SK-N-MC (cell line): ENCODE results near the gene SPECC1.
"Not testable (repeated sequence)": the region's sequence is repeated elsewhere in the genome, so short reads cannot be mapped to it uniquely, and the experiment has no call there.

Experiments used
- EZH2 ChIP-seq: fragments of 200-600 bp; sonication (generic); IDR thresholded peaks from one replicate; pipeline ENCODE4 v1.6.1; 2017; ENCODE audit warnings: antibody characterized with exemption
- FOXP2 ChIP-seq: optimal IDR thresholded peaks from 2 replicates; pipeline ENCODE3; 2011; ENCODE audit warnings: mild to moderate bottlenecking, moderate library complexity; ENCODE audit not compliant: insufficient read depth; ENCODE audit errors: extremely low read length, control extremely low read depth
- POLR2AphosphoS5 ChIP-seq: IDR thresholded peaks from 2 replicates; pipeline ENCODE4 v1.6.1; 2012; ENCODE audit warnings: mild to moderate bottlenecking, low read depth, low read length, borderline replicate concordance

DNA sequence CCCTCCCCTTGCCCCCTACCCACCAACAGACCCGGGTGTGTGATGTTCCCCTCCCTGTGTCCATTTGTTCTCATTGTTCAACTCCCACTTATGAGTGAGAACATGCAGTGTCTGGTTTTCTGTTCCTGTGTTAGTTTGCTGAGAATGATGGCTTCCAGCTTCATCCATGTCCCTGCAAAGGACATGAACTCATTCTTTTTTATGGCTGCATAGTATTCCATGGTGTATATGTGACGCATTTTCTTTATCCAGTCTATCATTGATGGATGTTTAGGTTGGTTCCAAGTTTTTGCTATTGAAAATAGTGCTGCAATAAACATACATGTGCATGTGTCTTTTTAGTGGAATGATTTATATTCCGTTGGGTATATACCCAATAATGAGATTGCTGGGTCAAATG lies 91.6 kb downstream of the SPECC1 start:
- not testable (repeated sequence) for TF ChIP-seq POLR2AphosphoS5, EZH2, FOXP2
